PC-9 (cell line): ENCODE data around the gene CDC37.
"Not testable (repeated sequence)": the region's sequence is repeated elsewhere in the genome, so short reads cannot be mapped to it uniquely, and the experiment has no call there.

Source experiments
- EZH2 ChIP-seq: fragments of 200-600 bp; sonication (generic); IDR thresholded peaks from 2 replicates; pipeline ENCODE4 v1.8.0; 2017; ENCODE audit warnings: antibody characterized with exemption, low read depth
- TF ChIP-seq, protein P1 (sequence below): fragments of 200-600 bp; sonication (generic); conservative IDR thresholded peaks from 2 replicates; pipeline ENCODE4 v1.6.1; 2017; ENCODE audit warnings: mixed run types, antibody characterized with exemption, mild to moderate bottlenecking, moderate library complexity

DNA sequence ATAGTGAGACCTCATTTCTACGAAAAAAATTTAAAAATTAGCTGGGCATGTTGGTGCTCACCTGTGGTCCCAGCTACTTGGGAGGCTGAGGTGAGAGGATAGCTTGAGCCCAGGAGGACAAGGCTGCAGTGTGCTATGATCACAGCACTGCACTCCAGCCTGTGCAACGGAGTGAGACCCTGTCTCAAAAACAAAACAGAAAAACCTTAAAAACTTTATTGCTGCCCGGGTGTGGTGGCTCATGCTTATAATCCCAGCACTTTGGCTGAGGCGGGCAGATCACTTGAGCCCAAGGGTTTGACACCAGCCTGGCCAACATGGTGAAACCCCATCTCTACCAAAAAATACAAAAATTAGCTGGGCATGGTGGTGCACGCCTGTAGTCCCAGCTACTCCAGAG is 7.9 kb upstream of the CDC37 start:
- TF ChIP-seq, protein P1, sequence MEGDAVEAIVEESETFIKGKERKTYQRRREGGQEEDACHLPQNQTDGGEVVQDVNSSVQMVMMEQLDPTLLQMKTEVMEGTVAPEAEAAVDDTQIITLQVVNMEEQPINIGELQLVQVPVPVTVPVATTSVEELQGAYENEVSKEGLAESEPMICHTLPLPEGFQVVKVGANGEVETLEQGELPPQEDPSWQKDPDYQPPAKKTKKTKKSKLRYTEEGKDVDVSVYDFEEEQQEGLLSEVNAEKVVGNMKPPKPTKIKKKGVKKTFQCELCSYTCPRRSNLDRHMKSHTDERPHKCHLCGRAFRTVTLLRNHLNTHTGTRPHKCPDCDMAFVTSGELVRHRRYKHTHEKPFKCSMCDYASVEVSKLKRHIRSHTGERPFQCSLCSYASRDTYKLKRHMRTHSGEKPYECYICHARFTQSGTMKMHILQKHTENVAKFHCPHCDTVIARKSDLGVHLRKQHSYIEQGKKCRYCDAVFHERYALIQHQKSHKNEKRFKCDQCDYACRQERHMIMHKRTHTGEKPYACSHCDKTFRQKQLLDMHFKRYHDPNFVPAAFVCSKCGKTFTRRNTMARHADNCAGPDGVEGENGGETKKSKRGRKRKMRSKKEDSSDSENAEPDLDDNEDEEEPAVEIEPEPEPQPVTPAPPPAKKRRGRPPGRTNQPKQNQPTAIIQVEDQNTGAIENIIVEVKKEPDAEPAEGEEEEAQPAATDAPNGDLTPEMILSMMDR: not testable (repeated sequence)
- TF ChIP-seq EZH2: not testable (repeated sequence)
